GM12878 (cell line): ENCODE measurements around the gene GGT6.

ENCODE experiments used
- EZH2 ChIP-seq: IDR thresholded peaks from 2 replicates; pipeline ENCODE4 v1.6.1; 2012; ENCODE audit warnings: low read depth, mild to moderate bottlenecking, control low read depth, inconsistent platforms, low read length, borderline replicate concordance; ENCODE audit not compliant: control insufficient read depth
- RELA ChIP-seq: fragments of 450-650 bp; IDR thresholded peaks from 2 replicates; pipeline ENCODE4 v1.8.0; 2014; ENCODE audit warnings: borderline replicate concordance; ENCODE audit not compliant: partially characterized antibody

DNA sequence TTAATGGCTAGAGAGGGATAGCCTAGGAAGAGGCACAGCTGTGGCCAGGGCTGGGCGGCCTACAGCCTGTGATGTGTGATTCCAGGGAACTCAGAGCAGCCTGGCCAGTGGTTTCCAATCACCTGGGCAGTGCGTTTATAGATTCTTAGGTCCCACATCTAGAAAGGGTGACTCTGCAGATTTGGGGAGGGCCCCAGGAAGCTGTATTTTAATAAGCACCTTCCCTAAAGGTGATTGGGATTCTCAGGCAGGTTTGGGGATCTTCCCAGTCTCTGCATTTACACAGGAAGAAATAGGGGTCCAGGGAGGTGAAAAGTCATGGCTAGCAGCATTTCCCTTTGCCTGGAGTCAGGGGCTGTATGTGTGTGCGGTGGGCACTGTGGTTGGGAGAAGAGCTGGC lies 52.2 kb downstream of the GGT6 start:
- TF ChIP-seq RELA = no peak
- no peak for TF ChIP-seq EZH2
